DOHH2 (cell line): ENCODE data around the gene SMG5.

Experiments used
- H3F3A ChIP-seq: fragments of 200-600 bp; sonication (generic), shearing (Covaris generic); 2 replicates; pipeline ENCODE4 v1.6.0; 2016; ENCODE audit warnings: antibody characterized with exemption, mild to moderate bottlenecking; ENCODE audit not compliant: control insufficient read depth, insufficient read depth
- H3K27ac ChIP-seq: fragments of 200-600 bp; sonication (generic); 2 replicates; pipeline ENCODE4 v1.5.1; 2014; ENCODE audit warnings: low read depth, mild to moderate bottlenecking, low read length, moderate library complexity
- H3K27me3 ChIP-seq: fragments of 200-600 bp; sonication (generic); 2 replicates; pipeline ENCODE4 v1.6.1; 2014; ENCODE audit warnings: mild to moderate bottlenecking, low read length, mixed read lengths; ENCODE audit not compliant: control insufficient read depth
- H3K36me3 ChIP-seq: fragments of 200-600 bp; sonication (generic); 2 replicates; pipeline ENCODE4 v1.6.1; 2014; ENCODE audit warnings: mild to moderate bottlenecking, low read length, moderate library complexity, mixed read lengths; ENCODE audit not compliant: control insufficient read depth
- H3K4me1 ChIP-seq: fragments of 200-600 bp; sonication (generic); 2 replicates; pipeline ENCODE4 v1.6.1; 2014; ENCODE audit warnings: mild to moderate bottlenecking, low read length, mixed read lengths; ENCODE audit not compliant: control insufficient read depth
- H3K4me2 ChIP-seq: fragments of 200-600 bp; sonication (generic); 2 replicates; pipeline ENCODE4 v1.6.0; 2014; ENCODE audit warnings: mild to moderate bottlenecking, low read length, moderate library complexity
- H3K4me3 ChIP-seq: fragments of 200-600 bp; sonication (generic); 2 replicates; pipeline ENCODE4 v1.5.1; 2014; ENCODE audit warnings: mild to moderate bottlenecking, low read length, mixed read lengths
- H3K79me2 ChIP-seq: fragments of 200-600 bp; sonication (generic); 2 replicates; pipeline ENCODE4 v1.6.1; 2014; ENCODE audit warnings: mild to moderate bottlenecking, low read length, mixed read lengths; ENCODE audit not compliant: control insufficient read depth
- H3K9me2 ChIP-seq: fragments of 200-600 bp; sonication (generic); replicated peaks from 2 replicates; pipeline ENCODE4 v1.6.1; 2014; ENCODE audit warnings: mild to moderate bottlenecking, low read length, mixed read lengths; ENCODE audit not compliant: control insufficient read depth
- H3K9me3 ChIP-seq: fragments of 200-600 bp; sonication (generic); 2 replicates; pipeline ENCODE4 v1.6.1; 2014; ENCODE audit warnings: antibody characterized with exemption, low read length, mixed read lengths; ENCODE audit not compliant: control insufficient read depth, insufficient read depth
- H4K20me1 ChIP-seq: fragments of 200-600 bp; sonication (generic); 2 replicates; pipeline ENCODE4 v1.6.0; 2014; ENCODE audit warnings: low read depth, mild to moderate bottlenecking, antibody characterized with exemption, low read length, moderate library complexity; ENCODE audit not compliant: control insufficient read depth, insufficient read depth
- CTCF ChIP-seq: fragments of 200-600 bp; sonication (generic); IDR thresholded peaks from one replicate; pipeline ENCODE4 v1.5.1; 2014; ENCODE audit warnings: antibody characterized with exemption, mild to moderate bottlenecking, low read depth, low read length; ENCODE audit not compliant: poor library complexity, severe bottlenecking
- EZH2phosphoT487 ChIP-seq: fragments of 200-600 bp; sonication (generic); IDR thresholded peaks from 2 replicates; pipeline ENCODE4 v1.6.1; 2017; ENCODE audit warnings: borderline replicate concordance, mild to moderate bottlenecking, antibody characterized with exemption, low read length, moderate library complexity, mixed read lengths

SMG5 gene

GRCh38 chr1:156270314-156270713 is 12.3 kb downstream of the SMG5 start:
- peaks cover 89% of the 10 kb centered on the region for H3K36me3 ChIP-seq
- no peak for TF ChIP-seq EZH2phosphoT487
- no peak for TF ChIP-seq CTCF
- no peaks in the 10 kb centered on the region for H3F3A ChIP-seq
- H3K4me2 ChIP-seq, result no peak overlapping the region
- no peak overlapping the region for H3K4me3 ChIP-seq
- no peaks in the 10 kb centered on the region for H3K27me3 ChIP-seq
- no peak overlapping the region for H3K27ac ChIP-seq
- H3K9me3 ChIP-seq, result no peaks in the 10 kb centered on the region
- H4K20me1 ChIP-seq, result no peaks in the 10 kb centered on the region
- no peaks in the 10 kb centered on the region for H3K9me2 ChIP-seq
- no peaks in the 10 kb centered on the region for H3K79me2 ChIP-seq
- H3K4me1 ChIP-seq, result no peaks in the 10 kb centered on the region

GRCh38 chr1:156268336-156268735 is 14.3 kb downstream of the SMG5 start:
- Histone ChIP-seq H3K4me1 (no peaks in the 10 kb centered on the region), H3F3A (no peaks in the 10 kb centered on the region), H3K9me2 (no peaks in the 10 kb centered on the region), H3K27me3 (no peaks in the 10 kb centered on the region), H3K27ac (no peak overlapping the region), H3K4me3 (no peak overlapping the region), H4K20me1 (no peaks in the 10 kb centered on the region), H3K36me3 (peaks cover 85% of the 10 kb centered on the region), H3K4me2 (no peak overlapping the region), H3K9me3 (no peaks in the 10 kb centered on the region), H3K79me2 (no peaks in the 10 kb centered on the region)
- TF ChIP-seq EZH2phosphoT487, result no peak
- TF ChIP-seq CTCF, result no peak

- Histone ChIP-seq H4K20me1 (no peaks in the 10 kb centered on the region), H3K27ac (no peak overlapping the region), H3K9me2 (no peaks in the 10 kb centered on the region), H3K4me3 (no peak overlapping the region), H3K9me3 (no peaks in the 10 kb centered on the region), H3F3A (no peaks in the 10 kb centered on the region), H3K4me2 (no peak overlapping the region), H3K4me1 (no peaks in the 10 kb centered on the region), H3K36me3 (peaks cover 82% of the 10 kb centered on the region), H3K79me2 (no peaks in the 10 kb centered on the region), H3K27me3 (no peaks in the 10 kb centered on the region)
- no peak for TF ChIP-seq EZH2phosphoT487
- no peak for TF ChIP-seq CTCF
Observed at GRCh38 chr1:156266051-156266450, 16.6 kb downstream of the SMG5 start.

- Histone ChIP-seq H3K4me3 (no peak overlapping the region), H3K9me2 (no peaks in the 10 kb centered on the region), H3K79me2 (no peaks in the 10 kb centered on the region), H3K4me1 (no peaks in the 10 kb centered on the region), H4K20me1 (no peaks in the 10 kb centered on the region), H3K27ac (no peak overlapping the region), H3K9me3 (no peaks in the 10 kb centered on the region), H3K27me3 (no peaks in the 10 kb centered on the region), H3K36me3 (peaks cover 90% of the 10 kb centered on the region), H3K4me2 (no peak overlapping the region), H3F3A (no peaks in the 10 kb centered on the region)
- TF ChIP-seq CTCF, result no peak
- no peak for TF ChIP-seq EZH2phosphoT487
Observed at GRCh38 chr1:156263288-156263655, 19.4 kb downstream of the SMG5 start.
